HG02938 (cell line): ENCODE data around the gene C2orf15.
"Not testable (repeated sequence)": the region's sequence is repeated elsewhere in the genome, so short reads cannot be mapped to it uniquely, and the experiment has no call there.

Experiments
- ATAC-seq: cut with Tn5 transposase; IDR thresholded peaks from one replicate; pipeline ENCODE4 v1.9.1; 2021; ENCODE audit warnings: mild to moderate bottlenecking, moderate library complexity; ENCODE audit not compliant: unreplicated experiment

The C2orf15 gene

GRCh38 chr2:99159594-99159993 is 18.1 kb downstream of the C2orf15 start:
- no peak for ATAC-seq

- no peak for ATAC-seq
Measured at GRCh38 chr2:99166218-99166617, 24.7 kb downstream of the C2orf15 start.

GRCh38 chr2:99169534-99169933 is 28.0 kb downstream of the C2orf15 start:
- ATAC-seq: no peak

- ATAC-seq: no peak
Measured at GRCh38 chr2:99171377-99172140, 30.1 kb downstream of the C2orf15 start.

- ATAC-seq: peak; percentile 89
Measured at GRCh38 chr2:99180755-99181623, 39.5 kb downstream of the C2orf15 start, which contains the start of the genes MITD1 and MRPL30. Gene MITD1, minus strand, starts transcription at chr2:99181058. Its CDS starts 77 bp downstream, at chr2:99180981. Gene MRPL30, plus strand, starts transcription at chr2:99181184. Its CDS starts 5,020 bp downstream, at chr2:99186204.

- ATAC-seq: no peak
Measured at GRCh38 chr2:99181624-99182000, 40.1 kb downstream of the C2orf15 start.

GRCh38 chr2:99183025-99183424 is 41.5 kb downstream of the C2orf15 start:
- ATAC-seq: no peak

DNA sequence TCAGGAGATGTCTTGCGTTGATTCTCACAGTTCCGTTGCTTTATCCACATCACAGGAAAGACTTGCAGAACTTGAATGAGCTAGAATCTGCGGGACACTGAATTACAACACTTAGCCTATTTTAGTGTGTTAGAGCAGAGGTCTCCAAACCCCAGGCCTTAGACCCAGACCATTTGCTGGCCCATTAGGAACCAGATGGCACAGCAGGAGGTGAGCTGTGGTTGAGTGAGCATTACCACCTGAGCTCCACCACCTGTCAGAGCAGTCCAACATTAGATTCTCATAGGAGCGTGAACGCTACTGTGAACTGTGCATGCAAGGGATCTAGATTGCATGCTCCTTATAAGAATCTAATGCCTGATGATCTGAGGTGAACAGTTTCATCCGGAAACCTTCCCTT is 43.3 kb downstream of the C2orf15 start:
- ATAC-seq: no peak

- no peak for ATAC-seq
Measured at GRCh38 chr2:99187011-99187410, 45.5 kb downstream of the C2orf15 start.

DNA sequence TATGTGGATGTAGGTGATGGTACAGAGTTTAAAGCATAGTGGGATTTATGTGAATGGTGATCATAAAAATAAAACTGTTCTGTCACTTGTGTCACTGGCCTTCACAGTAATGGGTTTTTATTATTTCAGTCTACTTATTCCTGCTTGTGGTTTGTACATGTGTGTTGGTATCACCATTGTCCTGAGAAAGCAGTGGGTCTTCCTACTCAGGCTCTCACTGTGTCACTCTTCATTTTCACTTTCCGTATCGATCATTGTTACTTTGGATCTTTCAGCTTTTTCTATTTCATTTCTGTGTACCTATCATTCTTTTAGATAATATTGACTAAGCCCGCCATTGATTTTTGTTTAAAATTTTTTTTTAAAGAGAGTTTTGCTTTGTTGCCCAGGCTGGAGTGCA is 46.9 kb downstream of the C2orf15 start:
- no peak for ATAC-seq

DNA sequence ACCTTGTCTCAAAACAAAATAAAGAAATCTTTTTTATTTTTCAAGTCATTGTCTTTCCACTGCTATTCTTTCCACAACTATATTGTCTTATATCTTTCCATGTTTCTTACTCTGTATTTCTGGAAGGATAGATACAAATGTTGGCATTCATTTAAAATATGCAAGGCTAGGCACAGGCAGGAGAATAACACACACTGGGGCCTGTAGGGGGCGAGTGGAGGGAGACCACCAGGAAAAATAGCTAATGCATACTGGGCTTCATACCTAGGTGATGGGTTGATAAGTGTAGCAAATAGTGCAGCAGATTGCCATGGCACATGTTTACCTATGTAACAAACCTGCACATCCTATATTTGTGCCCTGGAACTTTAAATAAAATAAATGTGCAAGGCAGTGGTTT is 49.0 kb downstream of the C2orf15 start:
- ATAC-seq: no peak

DNA sequence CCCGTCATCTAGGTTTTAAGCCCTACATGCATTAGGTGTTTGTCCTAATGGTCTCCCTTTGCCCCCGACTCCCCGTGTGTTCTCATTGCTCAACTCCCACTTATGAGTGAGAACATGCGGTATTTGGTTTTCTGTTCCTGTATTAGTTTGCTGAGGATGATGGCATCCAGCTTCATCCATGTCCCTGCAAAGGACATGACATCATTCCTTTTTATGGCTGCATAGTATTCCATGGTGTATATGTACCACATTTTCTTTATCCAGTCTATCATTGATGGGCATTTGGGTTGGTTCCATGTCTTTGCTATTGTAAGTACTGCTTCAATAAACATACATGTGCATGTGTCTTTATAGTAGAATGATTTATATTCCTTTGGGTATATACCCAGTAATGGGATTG is 50.9 kb downstream of the C2orf15 start:
- not testable (repeated sequence) for ATAC-seq

DNA sequence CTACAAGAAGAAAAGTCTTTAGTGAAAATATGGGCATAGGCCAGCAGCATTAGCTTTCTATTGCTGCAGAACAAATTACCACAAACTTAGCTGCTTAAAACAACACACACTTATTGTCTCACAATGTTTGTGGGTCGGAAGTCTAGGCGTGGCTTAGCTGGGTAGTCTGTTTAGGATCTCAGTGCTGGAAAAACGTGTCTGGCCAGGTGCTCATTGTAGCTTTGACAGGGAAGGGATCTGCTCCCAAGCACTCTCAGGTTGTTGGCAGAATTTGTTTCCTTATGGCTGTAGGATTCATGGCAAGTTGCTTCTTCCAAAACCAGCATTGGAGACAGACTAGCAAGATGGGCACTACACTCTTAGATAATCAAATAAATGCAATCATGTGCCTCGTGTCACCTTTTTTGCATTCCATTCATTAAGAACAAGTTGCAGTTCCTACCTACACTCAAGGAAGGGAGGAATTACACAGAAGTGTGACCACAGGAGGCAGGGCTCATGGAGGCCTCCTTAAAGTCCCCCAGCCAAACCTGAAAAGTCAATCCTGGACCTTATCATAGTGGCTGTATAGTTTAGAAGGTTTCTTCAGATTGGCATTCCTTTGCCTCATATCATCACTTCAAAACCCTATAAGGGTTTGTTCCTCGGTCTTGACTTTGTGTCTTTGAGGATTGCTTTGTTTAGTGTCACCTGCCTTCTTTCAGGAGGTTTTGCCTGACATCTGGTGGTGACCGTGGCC is 56.8 kb downstream of the C2orf15 start:
- ATAC-seq: no peak

- no peak for ATAC-seq
Measured at GRCh38 chr2:99200076-99200800, 58.7 kb downstream of the C2orf15 start.
